ENCODE data around the gene CAMTA1. TPM values are rescaled to one million over a fixed set of nuclear protein-coding genes. Genes with fewer than 3 reads are reported as not detected.

Gene CAMTA1
- total RNA-seq, 1 donor from 2014 or later, result 99.0 TPM

GRCh38 chr1:7643530-7643929, 858.3 kb downstream of the CAMTA1 start:
- H3K27ac Mint-ChIP-seq, result no peak overlapping the region
- H3K36me3 Mint-ChIP-seq (ENCODE audit: insufficient read depth), result no peaks in the 10 kb centered on the region

GRCh38 chr1:7644086-7644485, 858.8 kb downstream of the CAMTA1 start:
- no peak for TF ChIP-seq CTCF (IDR thresholded peaks at IDR 0.05; ENCODE audit: unreplicated experiment)
- no peaks in the 10 kb centered on the region for H3K36me3 Mint-ChIP-seq (ENCODE audit: insufficient read depth)
- H3K9me3 Mint-ChIP-seq (ENCODE audit: low read depth), result no peaks in the 10 kb centered on the region
- H3K27me3 Mint-ChIP-seq, result no peaks in the 10 kb centered on the region
- no peak overlapping the region for H3K4me3 Mint-ChIP-seq (ENCODE audit: low read depth)
- H3K27ac Mint-ChIP-seq, result no peak overlapping the region
- DNase-seq (ENCODE audit: low spot score, unreplicated experiment), result no peak
- H3K4me1 Mint-ChIP-seq (ENCODE audit: low read depth), result peaks cover 2% of the 10 kb centered on the region

More at GRCh38 chr1:7643530-7643929, 858.3 kb downstream of the CAMTA1 start:
- Mint-ChIP-seq H3K9me3 (ENCODE audit: low read depth) (no peaks in the 10 kb centered on the region), H3K4me3 (ENCODE audit: low read depth) (no peak overlapping the region), H3K27me3 (no peaks in the 10 kb centered on the region), H3K4me1 (ENCODE audit: low read depth) (peaks cover 2% of the 10 kb centered on the region)
- no peak for TF ChIP-seq CTCF (IDR thresholded peaks at IDR 0.05; ENCODE audit: unreplicated experiment)
- DNase-seq (ENCODE audit: low spot score, unreplicated experiment), result no peak

- no peaks in the 10 kb centered on the region for H3K9me3 Mint-ChIP-seq (ENCODE audit: low read depth)
- peaks cover 2% of the 10 kb centered on the region for H3K4me1 Mint-ChIP-seq (ENCODE audit: low read depth)
- peaks cover 1% of the 10 kb centered on the region for H3K27me3 Mint-ChIP-seq
- no peak for DNase-seq (ENCODE audit: low spot score, unreplicated experiment)
- H3K27ac Mint-ChIP-seq, result no peak overlapping the region
- no peaks in the 10 kb centered on the region for H3K36me3 Mint-ChIP-seq (ENCODE audit: insufficient read depth)
- no peak overlapping the region for H3K4me3 Mint-ChIP-seq (ENCODE audit: low read depth)
- TF ChIP-seq CTCF (IDR thresholded peaks at IDR 0.05; ENCODE audit: unreplicated experiment), result no peak
Measured at GRCh38 chr1:7644961-7645750, 859.9 kb downstream of the CAMTA1 start.

GRCh38 chr1:7645751-7646048, 860.4 kb downstream of the CAMTA1 start:
- H3K27ac Mint-ChIP-seq, result no peak overlapping the region
- H3K36me3 Mint-ChIP-seq (ENCODE audit: insufficient read depth), result no peaks in the 10 kb centered on the region
- H3K4me1 Mint-ChIP-seq (ENCODE audit: low read depth), result peaks cover 2% of the 10 kb centered on the region
- no peaks in the 10 kb centered on the region for H3K9me3 Mint-ChIP-seq (ENCODE audit: low read depth)
- TF ChIP-seq CTCF (IDR thresholded peaks at IDR 0.05; ENCODE audit: unreplicated experiment), result no peak
- H3K4me3 Mint-ChIP-seq (ENCODE audit: low read depth), result no peak overlapping the region
- peaks cover 7% of the 10 kb centered on the region for H3K27me3 Mint-ChIP-seq
- no peak for DNase-seq (ENCODE audit: low spot score, unreplicated experiment)

- Mint-ChIP-seq H3K27me3 (peaks cover 12% of the 10 kb centered on the region), H3K36me3 (ENCODE audit: insufficient read depth) (no peaks in the 10 kb centered on the region), H3K27ac (no peak overlapping the region), H3K4me1 (ENCODE audit: low read depth) (peaks cover under 1% of the 10 kb centered on the region), H3K4me3 (ENCODE audit: low read depth) (no peak overlapping the region), H3K9me3 (ENCODE audit: low read depth) (no peaks in the 10 kb centered on the region)
- no peak for DNase-seq (ENCODE audit: low spot score, unreplicated experiment)
- no peak for TF ChIP-seq CTCF (IDR thresholded peaks at IDR 0.05; ENCODE audit: unreplicated experiment)
Measured at GRCh38 chr1:7646164-7646563, 860.9 kb downstream of the CAMTA1 start.

All from progenitor cell of endocrine pancreas (in vitro differentiated cells).